Prostate gland (tissue), 2 donors: ENCODE data around the gene CHTOP. TPM values are rescaled to one million over a fixed set of nuclear protein-coding genes. Genes with fewer than 3 reads are reported as not detected.
"Not testable (repeated sequence)": the region's sequence is repeated elsewhere in the genome, so short reads cannot be mapped to it uniquely, and the experiment has no call there.

Experiments used
- DNase-seq: peaks from one replicate; pipeline ENCODE4 v3.0.0-alpha.2; 2019; ENCODE audit warnings: low spot score
- H3K27ac ChIP-seq, 2 donors: fragments of 200-600 bp; sonication (generic); 2 replicates each; pipeline ENCODE4 v1.5.1; 2017 to 2019
- H3K27me3 ChIP-seq: fragments of 200-600 bp; sonication (generic); replicated peaks from 2 replicates; pipeline ENCODE4 v1.5.1; 2019; ENCODE audit not compliant: insufficient read depth
- H3K36me3 ChIP-seq, 2 donors: fragments of 200-600 bp; sonication (generic); 1 replicate in 1 of 2; 2 replicates in 1 of 2; pipeline versions ENCODE4 v1.5.1 to v1.8.1; 2017 to 2019
- H3K4me1 ChIP-seq: fragments of 200-600 bp; sonication (generic); replicated peaks from 2 replicates; pipeline ENCODE4 v1.5.1; 2019
- H3K4me3 ChIP-seq, 2 donors: fragments of 200-600 bp; sonication (generic); 2 replicates each; pipeline ENCODE4 v1.5.1; 2017 to 2019
- H3K9me3 ChIP-seq: fragments of 200-600 bp; sonication (generic); 2 replicates; pipeline ENCODE4 v1.5.1; 2017
- CTCF ChIP-seq, 4 experiments: fragments of 200-600 bp in 2 of 4; fragments of 450-650 bp in 2 of 4; sonication (generic) in 2 of 4; IDR thresholded peaks; 1 replicate in 3 of 4; 2 replicates in 1 of 4; pipeline ENCODE4 v1.5.1; 2016 to 2019; ENCODE audit warnings: antibody characterized with exemption in 4 of 4, mild to moderate bottlenecking in 2 of 4, moderate library complexity in 2 of 4
- POLR2A ChIP-seq: fragments of 450-650 bp; IDR thresholded peaks from one replicate; pipeline ENCODE4 v1.6.1; 2016; ENCODE audit warnings: antibody characterized with exemption, mild to moderate bottlenecking
- POLR2AphosphoS5 ChIP-seq: sonication (generic); formaldehyde crosslinking; IDR thresholded peaks from one replicate; pipeline ENCODE4 v1.6.1; 2017; ENCODE audit warnings: antibody characterized with exemption
- WGBS: methylation state at CpG from one replicate; pipeline ENCODE4 v1.1.5; 2018; 5-methylcytosine and 5-hydroxymethylcytosine counted together
- intact Hi-C: fragments of 100-400 bp; cut with DNase I; formaldehyde crosslinking; loops from one replicate; pipeline ENCODE4 v1.14.2; 2022
- total RNA-seq, 2 donors: library from RNA; depleted of rRNA; stranded (reverse); fragments of >200 nt; gene quantifications; one replicate each; pipeline ENCODE4 v1.1.0, GENCODE V29; 2016

The CHTOP gene
- total RNA-seq, 2 donors from 2014 or later: 60.6 to 74.4 TPM

DNA sequence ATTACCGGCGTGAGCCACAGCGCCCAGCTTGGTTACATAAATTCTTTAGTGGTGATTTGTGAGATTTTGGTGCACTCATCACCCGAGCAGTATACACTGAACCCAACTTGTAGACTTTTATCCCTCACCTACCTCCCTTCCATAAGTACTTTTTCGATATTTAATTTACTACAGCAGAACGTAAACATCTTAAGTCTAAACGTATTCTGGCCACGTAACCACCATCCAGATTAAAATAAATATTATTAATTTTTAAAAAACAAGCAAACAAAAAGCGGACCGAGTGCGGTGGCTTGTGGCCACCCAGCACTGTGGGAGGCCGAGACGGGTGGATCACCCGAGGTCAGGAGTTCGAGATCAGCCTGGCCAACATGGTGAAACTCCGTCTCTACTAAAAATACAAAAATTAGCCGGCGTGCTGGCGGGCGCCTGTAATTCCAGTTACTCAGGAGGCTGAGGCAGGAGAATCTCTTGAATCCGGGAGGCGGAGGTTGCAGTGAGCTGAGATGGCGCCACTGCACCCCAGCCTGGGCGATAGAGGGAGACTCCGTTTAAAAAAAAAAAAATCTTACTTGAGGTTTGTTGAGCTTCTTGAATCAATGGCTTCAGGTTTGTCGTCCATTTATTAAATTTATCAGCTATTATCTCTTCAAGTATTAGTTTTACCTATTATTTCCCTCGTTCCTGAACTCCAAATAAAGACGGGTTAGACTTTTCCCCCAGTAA is 37.9 kb downstream of the CHTOP start:
- H3K4me3 ChIP-seq: peak overlapping the region; percentile 40 to 77
- peak overlapping the region; percentile 79 to 83 for H3K27ac ChIP-seq
- 6% methylated on average over 28 of the region's 28 CpGs for WGBS
- H3K4me1 ChIP-seq, DNase-seq, H3K36me3 ChIP-seq, H3K9me3 ChIP-seq, H3K27me3 ChIP-seq: not testable (repeated sequence)
- peak in 1 of 4 experiments; percentile 17 for TF ChIP-seq CTCF (IDR thresholded peaks at IDR 0.05)
- intact Hi-C loops: loop anchor here (5.0 kb wide), 1 partner anchor 99 kb away; no protein-coding TSS in a partner anchor

- H3K27ac ChIP-seq: no peak overlapping the region
- no peaks in the 10 kb centered on the region for H3K9me3 ChIP-seq
- H3K4me3 ChIP-seq: no peak overlapping the region
- intact Hi-C loops: loop anchor here (5.0 kb wide), 1 partner anchor 101 kb away; no protein-coding TSS in a partner anchor
- DNase-seq: no peak
- peaks cover 8% of the 10 kb centered on the region for H3K4me1 ChIP-seq
- 95% methylated on average over 2 of the region's 2 CpGs for WGBS
- no peaks in the 10 kb centered on the region for H3K27me3 ChIP-seq
- no peaks in the 10 kb centered on the region for H3K36me3 ChIP-seq
- TF ChIP-seq POLR2A: no peak
- TF ChIP-seq POLR2AphosphoS5: no peak
- no peak for TF ChIP-seq CTCF (IDR thresholded peaks at IDR 0.05)
These were observed 39.6 kb downstream of the CHTOP start for GRCh38 chr1:153673511-153673910.

DNA sequence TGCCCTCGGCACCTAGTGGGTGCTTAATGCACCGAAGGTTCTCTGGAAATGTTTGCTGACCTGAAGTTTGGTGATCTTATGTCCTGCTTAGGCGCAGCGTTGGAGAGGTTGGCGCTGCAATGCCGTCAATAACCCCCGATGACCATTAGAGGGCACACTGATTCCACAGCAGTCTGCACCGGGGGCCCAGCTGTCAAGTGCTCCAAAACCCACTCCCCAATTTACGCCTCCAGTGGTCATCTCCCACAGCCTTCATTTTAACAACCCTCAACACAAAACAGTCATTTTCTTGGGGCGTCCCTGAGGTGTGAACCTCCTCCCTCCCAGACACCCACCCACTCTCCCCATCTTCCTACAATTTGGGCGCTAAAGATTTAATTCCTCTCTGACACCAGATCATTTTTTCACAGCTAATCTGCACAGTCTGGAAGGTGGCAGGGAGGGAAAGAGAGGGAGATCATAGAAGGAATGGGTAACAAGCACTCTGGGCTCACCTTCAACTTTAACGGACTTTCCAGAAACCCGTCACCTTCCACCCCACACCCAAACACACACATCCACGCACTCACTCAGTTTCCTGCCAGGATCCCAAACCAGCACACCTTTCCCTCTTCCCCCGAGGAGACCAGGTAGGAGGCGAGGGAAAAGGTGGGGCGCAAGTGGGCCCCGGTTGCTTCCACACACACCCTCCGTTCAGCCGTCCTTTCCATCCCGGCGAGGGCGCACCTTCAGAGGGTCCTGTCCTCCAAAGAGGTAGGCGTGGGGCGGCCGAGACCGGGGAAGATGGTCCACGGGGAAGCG is 44.1 kb downstream of the CHTOP start:
- Histone ChIP-seq H3K27ac (no peak overlapping the region), H3K27me3 (no peaks in the 10 kb centered on the region), H3K4me3 (peak overlapping the region; percentile 24 to 33), H3K4me1 (no peaks in the 10 kb centered on the region), H3K9me3 (no peaks in the 10 kb centered on the region), H3K36me3 (no peaks in the 10 kb centered on the region)
- WGBS: 2% methylated on average over 29 of the region's 29 CpGs
- intact Hi-C loops: loop anchor here (2.0 to 5.0 kb wide), 3 partner anchors 71 to 309 kb away; partner anchors contain the start of gene RAB13
- no peak for TF ChIP-seq POLR2A
- no peak for TF ChIP-seq POLR2AphosphoS5
- TF ChIP-seq CTCF (IDR thresholded peaks at IDR 0.05): peak; percentile 48 to 75 (median 65)
- DNase-seq: peak; percentile 38

GRCh38 chr1:153678519-153679336 is 44.9 kb downstream of the CHTOP start, which contains the start of gene NPR1:
Gene NPR1, plus strand, starts transcription at chr1:153678688. Its CDS starts 421 bp downstream, at chr1:153679109.
- TF ChIP-seq POLR2AphosphoS5 (no peak), CTCF (IDR thresholded peaks at IDR 0.05) (no peak), POLR2A (no peak)
- WGBS: 1% methylated on average over 77 of the region's 78 CpGs
- intact Hi-C loops: loop anchor here (2.0 to 5.0 kb wide), 3 partner anchors 70 to 309 kb away; partner anchors contain the start of gene RAB13

More at GRCh38 chr1:153678519-153679336, 44.9 kb downstream of the CHTOP start, which contains the start of gene NPR1:
- H3K36me3 ChIP-seq: no peaks in the 10 kb centered on the region
- H3K9me3 ChIP-seq: no peaks in the 10 kb centered on the region
- no peak within 1 kb of the TSS for H3K27ac ChIP-seq
- no peak for DNase-seq
- no peaks in the 10 kb centered on the region for H3K27me3 ChIP-seq
- peak within 1 kb of the TSS; percentile 24 to 33 for H3K4me3 ChIP-seq
- H3K4me1 ChIP-seq: no peaks in the 10 kb centered on the region
